ENCODE results near the gene MZB1. TPM values are rescaled to one million over a fixed set of nuclear protein-coding genes. Genes with fewer than 3 reads are reported as not detected.

MZB1 gene
- polyA plus RNA-seq, 1 of the 3 experiments (the other 2 are of a cell fraction), result not detected

- TF ChIP-seq MAX (IDR thresholded peaks at IDR 0.05; ENCODE audit: low read depth) (no peak), GATA2 (CRISPR knock-in tag; IDR thresholded peaks at IDR 0.05) (no peak), FOXM1 (IDR thresholded peaks at IDR 0.05; ENCODE audit: low read depth) (no peak), RFX5 (IDR thresholded peaks at IDR 0.05; ENCODE audit: low read length) (no peak)
These were observed 9.9 kb upstream of the MZB1 start (continued) for GRCh38 chr5:139399501-139400121.

- Histone ChIP-seq H3K4me3 (ENCODE audit: low read depth in 2 of 2, low read length in 1 of 2) (no peak overlapping the region), H4K20me1 (ENCODE audit: insufficient read depth) (no peaks in the 10 kb centered on the region), H3K9me3 (no peaks in the 10 kb centered on the region), H2AFZ (ENCODE audit: low read depth) (no peak overlapping the region), H3K9ac (no peak overlapping the region), H3K36me3 (replicated peaks in 1 of 2; ENCODE audit: control insufficient read depth in 1 of 2, insufficient read depth in 2 of 2, low read length in 1 of 2) (peaks cover 0 to 2% of the 10 kb centered on the region in 2 experiments), H3K27me3 (ENCODE audit: insufficient read depth) (peaks cover 10% of the 10 kb centered on the region; the same call in 1 of the 2 replicates), H3F3A (replicated peaks; ENCODE audit: insufficient read depth) (peaks cover 4% of the 10 kb centered on the region), H3K79me2 (ENCODE audit: insufficient read depth) (no peaks in the 10 kb centered on the region), H3K9me2 (no peaks in the 10 kb centered on the region), H3K27ac (ENCODE audit: low read depth in 2 of 2, low read length in 1 of 2) (no peak overlapping the region), H3K4me1 (ENCODE audit: control insufficient read depth in 1 of 2, insufficient read depth in 2 of 2, low read depth in 1 of 2, low read length in 1 of 2) (peaks cover 0 to 6% of the 10 kb centered on the region in 2 experiments; a peak in 1 of 4 replicates), H3K4me2 (no peak overlapping the region)
- WGBS (ENCODE audit: low lambda C conversion rate), result 69% methylated on average over 6 of the region's 6 CpGs
- ChIA-PET CTCF (no interaction called here), POLR2A (no interaction called here)
- DNase-seq, result no peak
- TF ChIP-seq FOXM1 (IDR thresholded peaks at IDR 0.05; ENCODE audit: low read depth) (no peak), GABPA (IDR thresholded peaks at IDR 0.05; ENCODE audit: low read depth) (no peak), SIN3A (IDR thresholded peaks at IDR 0.05; ENCODE audit: borderline replicate concordance, low read depth, low read length) (no peak), ELF1 (IDR thresholded peaks at IDR 0.05) (no peak)
These were observed 8.2 kb upstream of the MZB1 start for GRCh38 chr5:139397921-139398320.

- Histone ChIP-seq H3K79me2 (ENCODE audit: insufficient read depth) (no peaks in the 10 kb centered on the region), H3K4me2 (no peak overlapping the region), H3F3A (replicated peaks; ENCODE audit: insufficient read depth) (no peaks in the 10 kb centered on the region), H2AFZ (ENCODE audit: low read depth) (no peak overlapping the region), H3K4me3 (ENCODE audit: low read depth in 2 of 2, low read length in 1 of 2) (no peak overlapping the region), H3K9ac (no peak overlapping the region), H3K9me3 (no peaks in the 10 kb centered on the region), H3K4me1 (ENCODE audit: control insufficient read depth in 1 of 2, insufficient read depth in 2 of 2, low read depth in 1 of 2, low read length in 1 of 2) (peaks cover 0 to 3% of the 10 kb centered on the region in 2 experiments; a peak in 1 of 4 replicates), H3K27ac (ENCODE audit: low read depth in 2 of 2, low read length in 1 of 2) (no peak overlapping the region), H3K27me3 (ENCODE audit: insufficient read depth) (peaks cover 12% of the 10 kb centered on the region; the same call in 1 of the 2 replicates), H3K9me2 (no peaks in the 10 kb centered on the region), H4K20me1 (ENCODE audit: insufficient read depth) (no peaks in the 10 kb centered on the region), H3K36me3 (replicated peaks in 1 of 2; ENCODE audit: control insufficient read depth in 1 of 2, insufficient read depth in 2 of 2, low read length in 1 of 2) (peaks cover 0 to 2% of the 10 kb centered on the region in 2 experiments)
- CTCF ChIA-PET, result interaction anchor here (1.6 to 2.3 kb wide), 3 partner anchors 10 to 117 kb away, joined by 5 to 9 read pairs (median 7); no protein-coding TSS in a partner anchor
- POLR2A ChIA-PET, result no interaction called here
- 100% methylated on average over 6 of the region's 8 CpGs for WGBS (ENCODE audit: low lambda C conversion rate)
- no peak for DNase-seq
- TF ChIP-seq SMC3 (IDR thresholded peaks at IDR 0.05; ENCODE audit: low read depth, low read length) (no peak), IRF3 (IDR thresholded peaks at IDR 0.05; ENCODE audit: low read depth, low read length) (no peak), CTCF (IDR thresholded peaks at IDR 0.05) (no peak), PBX3 (IDR thresholded peaks at IDR 0.05) (no peak), CHD2 (IDR thresholded peaks at IDR 0.05; ENCODE audit: low read length, partially characterized antibody) (no peak), RXRA (IDR thresholded peaks at IDR 0.05; ENCODE audit: borderline replicate concordance, low read depth) (no peak), SIN3A (IDR thresholded peaks at IDR 0.05; ENCODE audit: borderline replicate concordance, low read depth, low read length) (no peak), FOXM1 (IDR thresholded peaks at IDR 0.05; ENCODE audit: low read depth) (no peak), NRF1 (IDR thresholded peaks at IDR 0.05; ENCODE audit: low read depth, low read length) (no peak), EP300 (IDR thresholded peaks at IDR 0.05; ENCODE audit: borderline replicate concordance in 1 of 2, low read depth in 1 of 2, low read length in 1 of 2) (no peak), RAD21 (IDR thresholded peaks at IDR 0.05; ENCODE audit: low read length) (no peak), GATA2 (CRISPR knock-in tag; IDR thresholded peaks at IDR 0.05) (no peak), TCF12 (IDR thresholded peaks at IDR 0.05) (no peak), FOXJ3 (CRISPR knock-in tag; IDR thresholded peaks at IDR 0.05) (no peak), MEF2A (IDR thresholded peaks at IDR 0.05; ENCODE audit: borderline replicate concordance, low read depth) (no peak), USF2 (IDR thresholded peaks at IDR 0.05; ENCODE audit: borderline replicate concordance, low read depth, low read length) (no peak), GABPA (IDR thresholded peaks at IDR 0.05; ENCODE audit: low read depth) (no peak)
These were observed 7.0 kb upstream of the MZB1 start for GRCh38 chr5:139396691-139397090.

Measured in SK-N-SH (cell line).